22Rv1 (cell line): ENCODE measurements around the gene DLG1.

Source experiments
- CTCF ChIP-seq: fragments of 450-650 bp; IDR thresholded peaks from 2 replicates; pipeline ENCODE4 v1.5.1; 2017; ENCODE audit warnings: mild to moderate bottlenecking
- ZFX ChIP-seq: fragments of 450-650 bp; IDR thresholded peaks from 2 replicates; pipeline ENCODE4 v1.6.1; 2017; ENCODE audit warnings: antibody characterized with exemption, borderline replicate concordance

- TF ChIP-seq CTCF, result no peak
- TF ChIP-seq ZFX, result no peak
Measured at GRCh38 chr3:197270558-197271317, 27.7 kb downstream of the DLG1 start.
